Measurements from ENCODE around the gene CLNK. TPM values are rescaled to one million over a fixed set of nuclear protein-coding genes. Genes with fewer than 3 reads are reported as not detected.

The CLNK gene
- total RNA-seq, 1 donor from 2014 or later: not detected

DNA sequence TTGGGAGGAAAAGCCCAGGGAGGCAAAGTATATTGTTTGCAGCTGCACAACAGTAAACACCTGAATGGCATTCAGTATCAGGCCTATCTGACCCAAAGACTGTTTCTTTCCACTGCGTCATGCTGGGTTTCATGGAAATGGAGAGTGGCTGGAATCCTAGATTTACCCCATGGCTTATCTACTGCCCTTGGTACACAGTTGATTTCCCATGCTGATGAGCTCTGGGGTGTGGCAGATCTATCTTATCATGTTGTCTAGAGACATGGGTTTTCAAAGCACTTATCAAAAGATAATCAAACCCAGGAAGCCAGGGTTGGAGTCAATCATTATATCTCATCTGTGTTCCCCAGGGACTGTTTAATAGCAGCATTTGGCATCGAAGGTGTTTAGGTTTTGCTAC is 72.1 kb downstream of the CLNK start:
- Histone ChIP-seq H3K27me3 (no peaks in the 10 kb centered on the region), H3K4me1 (no peaks in the 10 kb centered on the region), H3K4me3 (no peak overlapping the region), H3K9me3 (no peaks in the 10 kb centered on the region), H3K27ac (no peak overlapping the region), H3K36me3 (no peaks in the 10 kb centered on the region)
- no peak for DNase-seq (ENCODE audit: low spot score in 2 of 2)
- TF ChIP-seq, protein P1, sequence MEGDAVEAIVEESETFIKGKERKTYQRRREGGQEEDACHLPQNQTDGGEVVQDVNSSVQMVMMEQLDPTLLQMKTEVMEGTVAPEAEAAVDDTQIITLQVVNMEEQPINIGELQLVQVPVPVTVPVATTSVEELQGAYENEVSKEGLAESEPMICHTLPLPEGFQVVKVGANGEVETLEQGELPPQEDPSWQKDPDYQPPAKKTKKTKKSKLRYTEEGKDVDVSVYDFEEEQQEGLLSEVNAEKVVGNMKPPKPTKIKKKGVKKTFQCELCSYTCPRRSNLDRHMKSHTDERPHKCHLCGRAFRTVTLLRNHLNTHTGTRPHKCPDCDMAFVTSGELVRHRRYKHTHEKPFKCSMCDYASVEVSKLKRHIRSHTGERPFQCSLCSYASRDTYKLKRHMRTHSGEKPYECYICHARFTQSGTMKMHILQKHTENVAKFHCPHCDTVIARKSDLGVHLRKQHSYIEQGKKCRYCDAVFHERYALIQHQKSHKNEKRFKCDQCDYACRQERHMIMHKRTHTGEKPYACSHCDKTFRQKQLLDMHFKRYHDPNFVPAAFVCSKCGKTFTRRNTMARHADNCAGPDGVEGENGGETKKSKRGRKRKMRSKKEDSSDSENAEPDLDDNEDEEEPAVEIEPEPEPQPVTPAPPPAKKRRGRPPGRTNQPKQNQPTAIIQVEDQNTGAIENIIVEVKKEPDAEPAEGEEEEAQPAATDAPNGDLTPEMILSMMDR (IDR thresholded peaks at IDR 0.05): no peak
- intact Hi-C loops (cut with DNase I): no loop called here

DNA sequence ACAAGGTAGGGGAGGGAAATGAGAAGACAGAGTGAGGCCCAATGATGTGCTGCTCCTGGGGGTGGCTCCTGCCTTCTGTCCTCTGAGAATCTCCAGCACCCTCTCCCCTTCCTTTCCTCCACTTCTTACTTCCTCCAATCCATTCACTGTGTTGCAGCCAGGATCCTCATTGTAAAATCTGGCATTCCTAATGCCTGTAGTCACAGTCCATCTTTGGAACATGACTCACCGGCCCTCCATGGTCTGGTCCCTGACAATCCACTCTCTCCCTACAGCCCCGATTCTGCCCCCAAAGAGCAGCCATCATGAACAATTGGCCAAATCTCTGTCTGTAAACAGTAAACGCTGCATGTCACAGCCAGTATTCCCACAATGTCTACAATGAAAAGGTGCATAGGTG is 72.9 kb downstream of the CLNK start:
- DNase-seq (ENCODE audit: low spot score in 2 of 2): no peak
- intact Hi-C loops (cut with DNase I): no loop called here
- Histone ChIP-seq H3K27me3 (no peaks in the 10 kb centered on the region), H3K27ac (no peak overlapping the region), H3K9me3 (no peaks in the 10 kb centered on the region), H3K36me3 (no peaks in the 10 kb centered on the region), H3K4me1 (no peaks in the 10 kb centered on the region), H3K4me3 (no peak overlapping the region)
- TF ChIP-seq, protein P1 (IDR thresholded peaks at IDR 0.05): no peak

DNA sequence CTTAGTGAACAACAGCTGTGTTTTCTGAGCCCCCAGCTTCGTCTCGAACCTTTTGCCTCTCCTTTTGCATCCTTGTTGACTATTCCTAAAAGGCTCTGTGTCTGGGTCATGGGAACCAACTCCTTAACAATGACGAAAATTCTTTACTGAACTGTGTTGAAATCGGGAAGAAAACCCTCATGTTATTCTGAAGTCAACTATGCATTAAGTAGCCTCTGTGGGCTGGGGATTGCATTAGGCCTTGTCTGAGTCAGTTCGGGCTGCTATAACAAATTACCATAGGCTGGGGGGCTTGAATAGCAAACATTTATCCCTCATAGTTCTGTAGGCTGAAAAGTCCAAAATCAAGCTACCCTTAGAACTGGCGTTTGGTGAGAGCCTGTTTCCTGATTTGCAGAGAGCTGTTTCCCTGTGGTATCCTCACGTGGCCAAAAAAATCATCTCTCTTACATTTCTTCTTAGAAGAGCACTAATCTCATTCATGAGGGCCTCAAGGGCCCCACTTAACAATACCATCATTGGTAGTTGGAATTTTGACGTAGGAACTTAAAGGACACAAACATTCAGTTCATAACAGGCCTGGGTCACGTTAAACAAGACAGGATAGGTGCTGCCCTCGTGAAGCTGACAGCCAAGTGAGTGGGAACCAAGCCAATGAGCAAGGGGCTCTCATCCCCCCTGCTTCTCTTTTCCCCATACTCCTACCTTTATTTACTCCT is 75.9 kb downstream of the CLNK start:
- Histone ChIP-seq H3K36me3 (no peaks in the 10 kb centered on the region), H3K27me3 (no peaks in the 10 kb centered on the region), H3K4me3 (no peak overlapping the region), H3K4me1 (no peaks in the 10 kb centered on the region), H3K9me3 (no peaks in the 10 kb centered on the region), H3K27ac (no peak overlapping the region)
- DNase-seq (ENCODE audit: low spot score in 2 of 2): no peak
- intact Hi-C loops (cut with DNase I): no loop called here
- TF ChIP-seq, protein P1 (IDR thresholded peaks at IDR 0.05): no peak

DNA sequence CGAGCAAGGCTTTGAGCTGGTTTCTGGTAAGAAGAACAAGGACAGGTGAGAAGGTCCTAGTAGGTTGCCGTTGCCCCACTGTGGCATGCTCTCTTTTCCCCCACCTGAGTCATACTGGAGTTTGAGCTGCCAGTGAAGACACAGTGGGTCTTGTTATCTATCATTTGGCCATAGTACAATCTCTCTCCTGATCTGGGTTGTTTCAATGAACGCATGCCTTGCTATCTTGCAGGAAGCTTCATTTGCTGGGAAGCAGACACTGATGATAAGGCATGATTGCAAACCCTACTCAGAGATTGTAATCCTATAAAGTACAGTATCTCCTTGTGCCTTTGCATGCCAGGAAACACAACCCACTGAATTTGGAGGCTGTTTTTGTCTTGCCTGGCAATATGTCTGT is 77.4 kb downstream of the CLNK start:
- no peak for DNase-seq (ENCODE audit: low spot score in 2 of 2)
- intact Hi-C loops (cut with DNase I): no loop called here
- TF ChIP-seq, protein P1 (IDR thresholded peaks at IDR 0.05): no peak
- H3K4me3 ChIP-seq: no peak overlapping the region
- H3K27me3 ChIP-seq: no peaks in the 10 kb centered on the region
- no peaks in the 10 kb centered on the region for H3K4me1 ChIP-seq
- no peak overlapping the region for H3K27ac ChIP-seq
- H3K36me3 ChIP-seq: no peaks in the 10 kb centered on the region
- H3K9me3 ChIP-seq: no peaks in the 10 kb centered on the region

DNA sequence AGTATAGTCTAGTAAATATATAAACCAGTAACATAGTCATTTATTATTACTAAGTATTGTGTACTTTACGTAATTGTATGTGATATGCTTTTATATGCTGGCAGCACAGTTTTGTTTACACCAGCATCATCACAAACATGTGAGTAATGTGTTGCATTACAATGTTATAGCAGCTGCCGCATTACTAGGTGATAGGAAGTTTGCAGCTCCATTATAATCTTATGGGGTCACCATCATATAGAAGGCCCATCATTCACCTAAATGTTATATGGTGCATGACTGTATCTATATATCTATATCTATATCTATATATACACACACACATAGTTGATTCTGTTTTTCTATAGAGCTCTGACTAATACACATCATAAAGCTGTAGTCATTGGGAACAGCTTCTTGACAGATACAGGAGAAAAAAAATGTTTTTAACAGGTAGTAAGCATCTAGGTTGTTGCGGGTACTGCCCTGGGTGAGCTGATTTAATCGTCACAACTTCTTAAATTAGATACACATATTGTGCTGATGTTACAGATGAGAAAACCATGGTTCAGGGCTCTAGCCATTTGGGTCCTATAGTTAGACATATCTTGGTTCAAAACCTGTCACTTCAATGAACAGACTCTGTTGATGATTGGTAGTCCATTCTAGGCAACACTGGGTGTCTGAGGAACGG is 77.9 kb downstream of the CLNK start:
- intact Hi-C loops (cut with DNase I): no loop called here
- no peaks in the 10 kb centered on the region for H3K4me1 ChIP-seq
- H3K9me3 ChIP-seq: no peaks in the 10 kb centered on the region
- H3K27ac ChIP-seq: no peak overlapping the region
- H3K4me3 ChIP-seq: no peak overlapping the region
- TF ChIP-seq, protein P1 (IDR thresholded peaks at IDR 0.05): no peak
- DNase-seq (ENCODE audit: low spot score in 2 of 2): no peak
- no peaks in the 10 kb centered on the region for H3K36me3 ChIP-seq
- H3K27me3 ChIP-seq: no peaks in the 10 kb centered on the region
